Transverse colon (tissue), 4 donors: Measurements from ENCODE around the gene SEC14L1.

Source experiments
- CTCF ChIP-seq, 5 experiments: fragments of 200-600 bp in 3 of 5; fragments of 450-650 bp in 2 of 5; sonication (generic) in 3 of 5; IDR thresholded peaks; 1 replicate in 2 of 5; 2 replicates in 3 of 5; pipeline ENCODE4 v1.5.1; 2016 to 2017; ENCODE audit warnings: antibody characterized with exemption in 5 of 5, inconsistent platforms in 3 of 5, mild to moderate bottlenecking in 2 of 5, moderate library complexity in 1 of 5
- EP300 ChIP-seq: sonication (generic); formaldehyde crosslinking; IDR thresholded peaks from one replicate; pipeline ENCODE4 v1.6.1; 2017; ENCODE audit warnings: antibody characterized with exemption, low read depth
- POLR2A ChIP-seq: fragments of 450-650 bp; IDR thresholded peaks from one replicate; pipeline ENCODE4 v1.6.1; 2016; ENCODE audit warnings: antibody characterized with exemption, mild to moderate bottlenecking, moderate library complexity
- POLR2AphosphoS5 ChIP-seq, 3 donors: sonication (generic); formaldehyde crosslinking; IDR thresholded peaks; one replicate each; pipeline ENCODE4 v1.6.1; 2016; ENCODE audit warnings: antibody characterized with exemption in 3 of 3

GRCh38 chr17:77229786-77230435, 89.1 kb downstream of the SEC14L1 start:
- TF ChIP-seq CTCF (IDR thresholded peaks at IDR 0.05) (no peak), POLR2AphosphoS5 (IDR thresholded peaks at IDR 0.05) (no peak), POLR2A (no peak), EP300 (no peak)
